Cardiac fibroblast (primary cell): ENCODE measurements around the gene GJB3.

Experiments used
- DNase-seq, 2 donors: peaks; one replicate each; pipeline versions ENCODE4 v3.0.0 to v3.0.0-alpha.2; 2010; ENCODE audit warnings: low read depth in 2 of 2
- H3K4me3 ChIP-seq, 2 donors: replicated peaks in 1 of 2; 1 replicate in 1 of 2; 2 replicates in 1 of 2; pipeline ENCODE4 v1.5.1; 2011; ENCODE audit warnings: low read depth in 2 of 2, low read length in 2 of 2, mild to moderate bottlenecking in 2 of 2, moderate library complexity in 1 of 2
- CTCF ChIP-seq: IDR thresholded peaks from one replicate; pipeline ENCODE4 v1.5.1; 2011; ENCODE audit warnings: low read depth, mild to moderate bottlenecking, low read length, inconsistent platforms

Gene GJB3

GRCh38 chr1:34750610-34751009 lies 30.4 kb upstream of the GJB3 start:
- TF ChIP-seq CTCF, result no peak
- H3K4me3 ChIP-seq, result no peak overlapping the region
- DNase-seq, result peak in 1 of 2 donors; percentile 4

GRCh38 chr1:34753163-34753562 lies 27.9 kb upstream of the GJB3 start:
- H3K4me3 ChIP-seq, result no peak overlapping the region
- TF ChIP-seq CTCF, result no peak
- DNase-seq, result no peak

- no peak for TF ChIP-seq CTCF
- H3K4me3 ChIP-seq, result no peak within 1 kb of the TSS
- DNase-seq, result no peak
Measured at GRCh38 chr1:34754964-34755637, 25.9 kb upstream of the GJB3 start, which contains the start of gene GJB5. GJB5 (plus strand) TSS chr1:34755047; CDS start chr1:34757331, 2,284 bp downstream.

GRCh38 chr1:34755961-34756360 lies 25.1 kb upstream of the GJB3 start:
- H3K4me3 ChIP-seq, result no peak overlapping the region
- no peak for DNase-seq
- TF ChIP-seq CTCF, result no peak

- no peak for TF ChIP-seq CTCF
- DNase-seq, result no peak
- H3K4me3 ChIP-seq, result no peak overlapping the region
Measured at GRCh38 chr1:34757386-34757785, 23.6 kb upstream of the GJB3 start.

- no peak for TF ChIP-seq CTCF
- no peak overlapping the region for H3K4me3 ChIP-seq
- no peak for DNase-seq
Measured at GRCh38 chr1:34758751-34759150, 22.3 kb upstream of the GJB3 start.
